Measurements from ENCODE around the gene ADGRD1.
A peak's percentile ranks its signal among the peaks of the same experiment; 100 is the strongest.

ADGRD1 gene

DNA sequence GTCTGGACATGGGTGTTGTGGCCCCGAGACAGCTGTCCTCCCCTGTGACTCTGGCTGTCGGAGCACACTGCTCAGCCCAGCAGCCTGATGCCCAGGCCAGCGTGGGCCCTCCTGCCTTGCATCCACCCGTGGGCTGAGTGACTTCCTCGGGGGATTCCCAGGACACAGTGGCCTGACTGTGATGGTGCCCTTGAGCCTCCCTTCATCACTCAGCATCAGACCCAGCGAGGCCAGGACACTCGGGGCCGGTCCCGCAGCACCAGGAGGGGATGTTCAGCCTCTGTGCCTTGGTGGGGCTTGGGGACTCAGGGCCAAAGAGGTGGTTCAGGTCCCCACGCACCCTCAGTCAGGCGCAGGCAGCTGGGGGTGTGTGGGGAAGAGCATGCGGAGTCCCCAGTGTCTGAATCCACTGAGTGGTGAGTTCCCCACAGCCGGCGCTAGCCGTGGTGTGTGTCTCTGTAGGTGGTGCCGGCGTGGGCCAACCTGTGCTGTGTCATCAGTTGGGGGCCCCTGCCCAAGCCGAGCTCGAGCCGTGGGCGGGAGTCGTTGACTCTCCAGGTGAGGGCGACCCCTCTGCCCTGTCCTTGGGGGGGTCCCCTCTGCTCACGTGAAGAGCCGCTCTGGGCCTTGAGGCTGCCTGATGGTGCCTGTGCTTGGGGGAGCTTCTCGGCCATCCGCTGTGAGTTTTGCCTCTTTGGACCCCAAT lies 185.8 kb downstream of the ADGRD1 start:
- Histone ChIP-seq H2AK5ac (ENCODE audit: low read depth, low read length) (peak overlapping the region; percentile 96), H3K14ac (ENCODE audit: low read length) (no peak overlapping the region), H3K4me3 (ENCODE audit: low read length in 2 of 2) (no peak overlapping the region), H2BK120ac (ENCODE audit: low read depth, low read length) (no peak overlapping the region), H3K27ac (replicated peaks; ENCODE audit: low read length) (no peak overlapping the region), H3K79me1 (ENCODE audit: low read depth, low read length) (peaks cover 2% of the 10 kb centered on the region), H2BK15ac (ENCODE audit: low read length) (peak overlapping the region; percentile 55), H4K91ac (ENCODE audit: low read depth, low read length, poor library complexity) (peak overlapping the region; percentile 79), H2AFZ (ENCODE audit: low read length) (no peak overlapping the region), H3K9ac (ENCODE audit: low read depth, low read length, poor library complexity) (no peak overlapping the region), H3K4ac (ENCODE audit: low read length) (no peak overlapping the region), H3K9me3 (replicated peaks in 1 of 2; ENCODE audit: control insufficient read depth in 2 of 2, insufficient read depth in 1 of 2, low read depth in 1 of 2, low read length in 2 of 2) (no peaks in the 10 kb centered on the region), H3K18ac (ENCODE audit: low read length) (peak overlapping the region; percentile 65), H3K4me1 (ENCODE audit: control insufficient read depth in 2 of 2, insufficient read depth in 1 of 2, low read depth in 1 of 2, low read length in 2 of 2) (peaks cover 3 to 6% of the 10 kb centered on the region in 2 donors), H4K8ac (ENCODE audit: low read depth, low read length) (peak overlapping the region; percentile 43), H2BK5ac (ENCODE audit: low read length) (peak overlapping the region; percentile 66), H3K27me3 (ENCODE audit: control insufficient read depth in 3 of 3, insufficient read depth in 3 of 3, low read depth in 1 of 3, low read length in 3 of 3) (no peaks in the 10 kb centered on the region), H2BK12ac (ENCODE audit: low read length) (peak overlapping the region; percentile 73), H3K23ac (ENCODE audit: low read depth, low read length, poor library complexity) (no peak overlapping the region), H3K4me2 (ENCODE audit: insufficient read depth, low read length, poor library complexity, severe bottlenecking) (no peak overlapping the region), H3K36me3 (replicated peaks in 1 of 2; ENCODE audit: control insufficient read depth in 2 of 2, insufficient read depth in 2 of 2, low read length in 2 of 2) (no peaks in the 10 kb centered on the region)
- no CpG with 5 or more reads among the region's 27 CpGs for WGBS, 2 donors (ENCODE audit: extremely low coverage in 2 of 2, insufficient read length in 2 of 2, insufficient replicate concordance in 1 of 2)
- DNase-seq (ENCODE audit: low spot score) = no peak

DNA sequence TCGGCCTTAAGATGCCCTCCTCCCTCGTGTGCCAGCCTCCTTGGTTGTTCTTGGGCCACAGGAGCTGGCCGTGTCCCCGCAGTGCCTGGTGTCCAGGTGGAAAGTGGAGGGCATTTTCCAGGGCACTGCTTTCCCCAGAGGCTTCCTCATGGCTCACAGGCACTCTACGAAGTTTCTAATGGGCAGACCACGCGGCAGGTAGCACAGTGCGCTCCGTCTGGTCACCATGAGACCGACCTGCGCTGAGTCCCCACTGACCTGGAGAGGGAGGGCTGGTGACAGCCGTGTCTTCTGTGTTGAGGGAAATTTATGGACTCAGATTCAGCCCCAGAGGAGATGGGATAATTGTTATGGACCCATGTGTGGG lies 186.3 kb downstream of the ADGRD1 start:
- Histone ChIP-seq H3K23ac (ENCODE audit: low read depth, low read length, poor library complexity) (no peak overlapping the region), H2BK120ac (ENCODE audit: low read depth, low read length) (no peak overlapping the region), H3K79me1 (ENCODE audit: low read depth, low read length) (peaks cover 2% of the 10 kb centered on the region), H3K14ac (ENCODE audit: low read length) (no peak overlapping the region), H2BK15ac (ENCODE audit: low read length) (peak overlapping the region; percentile 64), H3K27ac (replicated peaks; ENCODE audit: low read length) (no peak overlapping the region), H2BK5ac (ENCODE audit: low read length) (no peak overlapping the region), H3K36me3 (replicated peaks in 1 of 2; ENCODE audit: control insufficient read depth in 2 of 2, insufficient read depth in 2 of 2, low read length in 2 of 2) (no peaks in the 10 kb centered on the region), H2BK12ac (ENCODE audit: low read length) (no peak overlapping the region), H3K18ac (ENCODE audit: low read length) (peak overlapping the region; percentile 15), H3K4me2 (ENCODE audit: insufficient read depth, low read length, poor library complexity, severe bottlenecking) (no peak overlapping the region), H2AK5ac (ENCODE audit: low read depth, low read length) (peak overlapping the region; percentile 96), H3K4me1 (ENCODE audit: control insufficient read depth in 2 of 2, insufficient read depth in 1 of 2, low read depth in 1 of 2, low read length in 2 of 2) (peaks cover 3 to 6% of the 10 kb centered on the region in 2 donors), H4K91ac (ENCODE audit: low read depth, low read length, poor library complexity) (no peak overlapping the region), H3K9me3 (replicated peaks in 1 of 2; ENCODE audit: control insufficient read depth in 2 of 2, insufficient read depth in 1 of 2, low read depth in 1 of 2, low read length in 2 of 2) (no peaks in the 10 kb centered on the region), H4K8ac (ENCODE audit: low read depth, low read length) (no peak overlapping the region), H2AFZ (ENCODE audit: low read length) (no peak overlapping the region), H3K27me3 (ENCODE audit: control insufficient read depth in 3 of 3, insufficient read depth in 3 of 3, low read depth in 1 of 3, low read length in 3 of 3) (no peaks in the 10 kb centered on the region), H3K4me3 (ENCODE audit: low read length in 2 of 2) (no peak overlapping the region), H3K9ac (ENCODE audit: low read depth, low read length, poor library complexity) (no peak overlapping the region), H3K4ac (ENCODE audit: low read length) (no peak overlapping the region)
- WGBS, 2 donors (ENCODE audit: extremely low coverage in 2 of 2, insufficient read length in 2 of 2, insufficient replicate concordance in 1 of 2) = no CpG with 5 or more reads among the region's 12 CpGs
- DNase-seq (ENCODE audit: low spot score) = no peak

DNA sequence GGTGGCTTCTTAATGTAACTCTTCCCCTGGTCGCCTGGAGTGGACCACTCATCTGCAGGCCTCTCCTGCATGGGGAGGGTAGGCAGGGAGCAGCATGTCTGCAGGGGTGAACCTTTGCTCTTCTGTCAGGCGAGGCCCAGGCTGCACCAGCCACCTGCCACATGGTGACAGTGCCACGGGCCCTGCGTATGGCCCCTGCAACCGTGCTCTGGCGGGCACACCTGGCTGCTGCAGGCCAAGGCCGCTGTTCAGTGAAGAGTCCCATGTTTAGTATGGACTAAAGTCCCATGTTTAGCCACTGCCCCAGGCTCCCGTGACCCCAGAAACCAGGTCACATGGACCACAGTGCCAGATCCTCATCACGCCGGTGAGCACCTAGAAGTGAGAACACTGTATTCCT lies 187.0 kb downstream of the ADGRD1 start:
- no peak for DNase-seq (ENCODE audit: low spot score)
- no peaks in the 10 kb centered on the region for H3K27me3 ChIP-seq (ENCODE audit: control insufficient read depth in 3 of 3, insufficient read depth in 3 of 3, low read depth in 1 of 3, low read length in 3 of 3)
- H3K9ac ChIP-seq (ENCODE audit: low read depth, low read length, poor library complexity) = no peak overlapping the region
- H2BK120ac ChIP-seq (ENCODE audit: low read depth, low read length) = no peak overlapping the region
- H3K79me1 ChIP-seq (ENCODE audit: low read depth, low read length) = peaks cover 2% of the 10 kb centered on the region
- no CpG with 5 or more reads among the region's 10 CpGs for WGBS, 2 donors (ENCODE audit: extremely low coverage in 2 of 2, insufficient read length in 2 of 2, insufficient replicate concordance in 1 of 2)
- no peak overlapping the region for H3K4ac ChIP-seq (ENCODE audit: low read length)
- no peak overlapping the region for H2BK5ac ChIP-seq (ENCODE audit: low read length)
- no peak overlapping the region for H2BK12ac ChIP-seq (ENCODE audit: low read length)
- H3K36me3 ChIP-seq (replicated peaks in 1 of 2; ENCODE audit: control insufficient read depth in 2 of 2, insufficient read depth in 2 of 2, low read length in 2 of 2) = no peaks in the 10 kb centered on the region
- no peak overlapping the region for H3K4me3 ChIP-seq (ENCODE audit: low read length in 2 of 2)
- peak overlapping the region; percentile 77 for H3K23ac ChIP-seq (ENCODE audit: low read depth, low read length, poor library complexity)
- no peak overlapping the region for H2AFZ ChIP-seq (ENCODE audit: low read length)
- H2AK5ac ChIP-seq (ENCODE audit: low read depth, low read length) = peak overlapping the region; percentile 79
- H4K8ac ChIP-seq (ENCODE audit: low read depth, low read length) = no peak overlapping the region
- H3K14ac ChIP-seq (ENCODE audit: low read length) = no peak overlapping the region
- H3K27ac ChIP-seq (replicated peaks; ENCODE audit: low read length) = no peak overlapping the region
- no peaks in the 10 kb centered on the region for H3K9me3 ChIP-seq (replicated peaks in 1 of 2; ENCODE audit: control insufficient read depth in 2 of 2, insufficient read depth in 1 of 2, low read depth in 1 of 2, low read length in 2 of 2)
- peaks cover 3 to 6% of the 10 kb centered on the region in 2 donors for H3K4me1 ChIP-seq (ENCODE audit: control insufficient read depth in 2 of 2, insufficient read depth in 1 of 2, low read depth in 1 of 2, low read length in 2 of 2)
- peak overlapping the region; percentile 87 for H2BK15ac ChIP-seq (ENCODE audit: low read length)
- H3K4me2 ChIP-seq (ENCODE audit: insufficient read depth, low read length, poor library complexity, severe bottlenecking) = no peak overlapping the region
- no peak overlapping the region for H4K91ac ChIP-seq (ENCODE audit: low read depth, low read length, poor library complexity)
- H3K18ac ChIP-seq (ENCODE audit: low read length) = peak overlapping the region; percentile 44

DNA sequence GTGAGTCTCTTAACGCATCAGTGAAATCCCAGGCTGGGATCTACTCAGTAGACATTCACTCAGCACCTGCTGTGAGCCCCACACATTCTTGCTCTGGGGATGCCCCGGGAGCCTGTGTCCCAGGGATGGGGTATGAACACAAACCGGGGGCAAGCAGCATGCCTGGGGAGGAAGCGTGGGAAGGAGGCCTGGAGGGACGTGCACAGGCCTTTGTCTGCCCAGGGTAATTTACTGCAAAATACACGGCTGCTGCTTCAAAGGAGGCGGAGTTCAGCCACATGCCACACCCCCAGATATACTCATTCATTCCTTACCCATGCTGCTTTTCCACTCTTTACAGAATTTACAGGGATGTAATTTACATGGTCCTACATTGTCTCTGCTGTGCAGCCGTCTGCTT lies 187.8 kb downstream of the ADGRD1 start:
- H3K27ac ChIP-seq (replicated peaks; ENCODE audit: low read length) = no peak overlapping the region

More for the DNA sequence above, 187.8 kb downstream of the ADGRD1 start:
- H3K4me1 ChIP-seq (ENCODE audit: control insufficient read depth in 2 of 2, insufficient read depth in 1 of 2, low read depth in 1 of 2, low read length in 2 of 2) = peaks cover 3 to 6% of the 10 kb centered on the region in 2 donors
- no peak overlapping the region for H4K8ac ChIP-seq (ENCODE audit: low read depth, low read length)
- H3K4me3 ChIP-seq (ENCODE audit: low read length in 2 of 2) = no peak overlapping the region
- H3K18ac ChIP-seq (ENCODE audit: low read length) = peak overlapping the region; percentile 72
- H2BK12ac ChIP-seq (ENCODE audit: low read length) = no peak overlapping the region
- H3K9me3 ChIP-seq (replicated peaks in 1 of 2; ENCODE audit: control insufficient read depth in 2 of 2, insufficient read depth in 1 of 2, low read depth in 1 of 2, low read length in 2 of 2) = no peaks in the 10 kb centered on the region
- DNase-seq (ENCODE audit: low spot score) = no peak
- no peak overlapping the region for H2AK5ac ChIP-seq (ENCODE audit: low read depth, low read length)
- no peak overlapping the region for H2BK15ac ChIP-seq (ENCODE audit: low read length)
- H3K23ac ChIP-seq (ENCODE audit: low read depth, low read length, poor library complexity) = no peak overlapping the region
- H4K91ac ChIP-seq (ENCODE audit: low read depth, low read length, poor library complexity) = no peak overlapping the region
- H3K36me3 ChIP-seq (replicated peaks in 1 of 2; ENCODE audit: control insufficient read depth in 2 of 2, insufficient read depth in 2 of 2, low read length in 2 of 2) = no peaks in the 10 kb centered on the region
- H3K14ac ChIP-seq (ENCODE audit: low read length) = no peak overlapping the region
- no peaks in the 10 kb centered on the region for H3K27me3 ChIP-seq (ENCODE audit: control insufficient read depth in 3 of 3, insufficient read depth in 3 of 3, low read depth in 1 of 3, low read length in 3 of 3)
- no peak overlapping the region for H3K4me2 ChIP-seq (ENCODE audit: insufficient read depth, low read length, poor library complexity, severe bottlenecking)
- H2BK120ac ChIP-seq (ENCODE audit: low read depth, low read length) = no peak overlapping the region
- no CpG with 5 or more reads among the region's 8 CpGs for WGBS, 2 donors (ENCODE audit: extremely low coverage in 2 of 2, insufficient read length in 2 of 2, insufficient replicate concordance in 1 of 2)
- no peak overlapping the region for H3K9ac ChIP-seq (ENCODE audit: low read depth, low read length, poor library complexity)
- H3K4ac ChIP-seq (ENCODE audit: low read length) = no peak overlapping the region
- H2AFZ ChIP-seq (ENCODE audit: low read length) = peak overlapping the region; percentile 53
- H2BK5ac ChIP-seq (ENCODE audit: low read length) = no peak overlapping the region
- peaks cover 2% of the 10 kb centered on the region for H3K79me1 ChIP-seq (ENCODE audit: low read depth, low read length)

All from neuronal stem cell (in vitro differentiated cells).